HFFc6 (cell line): ENCODE measurements around the gene PHF24. TPM values are rescaled to one million over a fixed set of nuclear protein-coding genes. Genes with fewer than 3 reads are reported as not detected.
"Not testable (repeated sequence)": the region's sequence is repeated elsewhere in the genome, so short reads cannot be mapped to it uniquely, and the experiment has no call there.

Experiments used
- DNase-seq: peaks from one replicate; pipeline ENCODE4 v3.0.0-alpha.2; 2018
- H3K27ac Mint-ChIP-seq: 2 replicates; pipeline ENCODE4 v1.8.0; 2020; ENCODE audit warnings: mild to moderate bottlenecking, mixed read lengths
- H3K27me3 Mint-ChIP-seq: 2 replicates; pipeline ENCODE4 v1.8.0; 2021; ENCODE audit warnings: mild to moderate bottlenecking, moderate library complexity, mixed read lengths; ENCODE audit not compliant: insufficient read depth
- H3K36me3 Mint-ChIP-seq: 2 replicates; pipeline ENCODE4 v1.8.0; 2021; ENCODE audit warnings: low read depth, mixed read lengths
- H3K4me1 Mint-ChIP-seq: 2 replicates; pipeline ENCODE4 v1.8.0; 2020; ENCODE audit warnings: low read depth, mixed read lengths
- H3K4me3 Mint-ChIP-seq: 2 replicates; pipeline ENCODE4 v1.8.0; 2020; ENCODE audit warnings: mild to moderate bottlenecking, moderate library complexity, mixed read lengths
- H3K9me3 Mint-ChIP-seq: 2 replicates; pipeline ENCODE4 v1.8.0; 2020; ENCODE audit warnings: mild to moderate bottlenecking, mixed read lengths
- CTCF ChIP-seq: fragments of 200-600 bp; sonication (generic); IDR thresholded peaks from 2 replicates; pipeline ENCODE4 v1.5.0; 2021; ENCODE audit warnings: antibody characterized with exemption, mild to moderate bottlenecking
- total RNA-seq, 6 experiments: library from RNA; stranded (reverse); fragmentation: NEBNext Ultra II Directional; extraction: Animal tissue kit (Norgen Biotek cat#: 25700); gene quantifications; 2 replicates in 1 of 6; 3 replicates in 5 of 6; pipeline ENCODE4 v1.2.3, GENCODE V29; 2021

PHF24 gene
- total RNA-seq, 6 experiments from 2014 or later, result not detected

GRCh38 chr9:35014517-35014916, 56.4 kb downstream of the PHF24 start:
- H3K36me3 Mint-ChIP-seq, result peaks cover 72% of the 10 kb centered on the region
- TF ChIP-seq CTCF, result no peak
- H3K9me3 Mint-ChIP-seq, result peaks cover 32% of the 10 kb centered on the region
- no peaks in the 10 kb centered on the region; the same call in 1 of the 2 replicates for H3K27me3 Mint-ChIP-seq
- H3K4me3 Mint-ChIP-seq, result no peak overlapping the region
- DNase-seq, result no peak
- no peaks in the 10 kb centered on the region for H3K4me1 Mint-ChIP-seq
- no peak overlapping the region for H3K27ac Mint-ChIP-seq

GRCh38 chr9:35023443-35023842, 65.4 kb downstream of the PHF24 start:
- not testable (repeated sequence) for H3K27ac Mint-ChIP-seq, H3K4me3 Mint-ChIP-seq, DNase-seq, H3K27me3 Mint-ChIP-seq
- Mint-ChIP-seq H3K36me3 (peaks cover 60% of the 10 kb centered on the region), H3K4me1 (peaks cover 42% of the 10 kb centered on the region), H3K9me3 (peaks cover 13% of the 10 kb centered on the region)

GRCh38 chr9:35026671-35027070, 68.6 kb downstream of the PHF24 start:
- Mint-ChIP-seq H3K27ac (peak overlapping the region; percentile 74), H3K9me3 (peaks cover 28% of the 10 kb centered on the region), H3K4me3 (peak overlapping the region; percentile 38), H3K27me3 (peaks cover 1% of the 10 kb centered on the region; the same call in 1 of the 2 replicates), H3K36me3 (peaks cover 63% of the 10 kb centered on the region), H3K4me1 (peaks cover 43% of the 10 kb centered on the region)
- no peak for DNase-seq
- no peak for TF ChIP-seq CTCF

- Mint-ChIP-seq H3K36me3 (peaks cover 60% of the 10 kb centered on the region), H3K27me3 (peaks cover 1% of the 10 kb centered on the region; the same call in 1 of the 2 replicates), H3K4me3 (no peak overlapping the region), H3K4me1 (peaks cover 43% of the 10 kb centered on the region), H3K27ac (no peak overlapping the region), H3K9me3 (peaks cover 28% of the 10 kb centered on the region)
- no peak for DNase-seq
- no peak for TF ChIP-seq CTCF
Observed at GRCh38 chr9:35027374-35027773, 69.3 kb downstream of the PHF24 start.

GRCh38 chr9:35027860-35028259, 69.8 kb downstream of the PHF24 start:
- Mint-ChIP-seq H3K4me1 (peaks cover 43% of the 10 kb centered on the region), H3K36me3 (peaks cover 64% of the 10 kb centered on the region), H3K27ac (no peak overlapping the region), H3K27me3 (peaks cover 1% of the 10 kb centered on the region; the same call in 1 of the 2 replicates), H3K9me3 (peaks cover 28% of the 10 kb centered on the region), H3K4me3 (no peak overlapping the region)
- no peak for DNase-seq
- no peak for TF ChIP-seq CTCF

GRCh38 chr9:35028341-35028740, 70.3 kb downstream of the PHF24 start:
- DNase-seq, result peak; percentile 16
- peaks cover 43% of the 10 kb centered on the region for H3K4me1 Mint-ChIP-seq
- no peak for TF ChIP-seq CTCF
- peaks cover 68% of the 10 kb centered on the region for H3K36me3 Mint-ChIP-seq
- no peak overlapping the region for H3K27ac Mint-ChIP-seq
- peaks cover 1% of the 10 kb centered on the region; the same call in 1 of the 2 replicates for H3K27me3 Mint-ChIP-seq
- peaks cover 28% of the 10 kb centered on the region for H3K9me3 Mint-ChIP-seq
- no peak overlapping the region for H3K4me3 Mint-ChIP-seq
